Endodermal cell (in vitro differentiated cells): Measurements from ENCODE around the gene ORC6. TPM values are rescaled to one million over a fixed set of nuclear protein-coding genes. Genes with fewer than 3 reads are reported as not detected.
A peak's percentile ranks its signal among the peaks of the same experiment; 100 is the strongest.

Experiments used
- DNase-seq: peaks from one replicate; pipeline ENCODE4 v3.0.0-alpha.2; 2017
- H3K27ac ChIP-seq: 2 replicates; pipeline ENCODE4 v1.5.1; 2013; ENCODE audit warnings: mild to moderate bottlenecking, low read depth, low read length, moderate library complexity
- H3K27me3 ChIP-seq: 2 replicates; pipeline ENCODE4 v1.6.1; 2013; ENCODE audit warnings: mild to moderate bottlenecking, low read length, moderate library complexity; ENCODE audit not compliant: insufficient read depth, control insufficient read depth, poor library complexity, severe bottlenecking
- H3K36me3 ChIP-seq: 2 replicates; pipeline ENCODE4 v1.7.0; 2013; ENCODE audit warnings: mild to moderate bottlenecking, low read length, moderate library complexity; ENCODE audit not compliant: control insufficient read depth, insufficient read depth
- H3K4me1 ChIP-seq: one replicate; pipeline ENCODE4 v1.7.0; 2013; ENCODE audit warnings: low read length; ENCODE audit not compliant: control insufficient read depth, insufficient read depth
- H3K4me3 ChIP-seq: 2 replicates; pipeline ENCODE4 v1.5.1; 2013; ENCODE audit warnings: mild to moderate bottlenecking, low read length, moderate library complexity
- H3K9ac ChIP-seq: 2 replicates; pipeline ENCODE4 v1.6.1; 2013; ENCODE audit warnings: mild to moderate bottlenecking, low read length, moderate library complexity; ENCODE audit not compliant: poor library complexity, severe bottlenecking; ENCODE audit errors: extremely low read depth
- H3K9me3 ChIP-seq: 2 replicates; pipeline ENCODE4 v1.6.1; 2013; ENCODE audit warnings: mild to moderate bottlenecking, low read length, moderate library complexity; ENCODE audit not compliant: control insufficient read depth
- H3K27ac Mint-ChIP-seq: 2 replicates; pipeline ENCODE4 v1.8.0; 2020; ENCODE audit warnings: mixed read lengths
- H3K27me3 Mint-ChIP-seq: 2 replicates; pipeline ENCODE4 v1.8.0; 2021; ENCODE audit warnings: mild to moderate bottlenecking, mixed read lengths; ENCODE audit not compliant: insufficient read depth
- H3K36me3 Mint-ChIP-seq: 2 replicates; pipeline ENCODE4 v1.8.0; 2020; ENCODE audit warnings: low read depth, mixed read lengths
- H3K4me1 Mint-ChIP-seq: 2 replicates; pipeline ENCODE4 v1.8.0; 2020; ENCODE audit warnings: mixed read lengths
- H3K4me3 Mint-ChIP-seq: 2 replicates; pipeline ENCODE4 v1.8.0; 2020; ENCODE audit warnings: mild to moderate bottlenecking, moderate library complexity, mixed read lengths
- H3K9me3 Mint-ChIP-seq: 2 replicates; pipeline ENCODE4 v1.8.0; 2020; ENCODE audit warnings: mild to moderate bottlenecking, mixed read lengths
- WGBS, 2 experiments: methylation state at CpG; one replicate each; pipeline versions ENCODE4 v1.1.5 to v1.1.7; 2013; ENCODE audit warnings: missing lambda C conversion rate in 2 of 2, mixed read lengths in 1 of 2; ENCODE audit not compliant: insufficient coverage in 1 of 2, insufficient read length in 1 of 2; 5-methylcytosine and 5-hydroxymethylcytosine counted together
- total RNA-seq, 2 donors: library from RNA; stranded (reverse); fragmentation: NEBNext Ultra II Directional in 1 of 2; extraction: Animal tissue kit (Norgen Biotek cat#: 25700) in 1 of 2; gene quantifications; 2 replicates in 1 of 2; 3 replicates in 1 of 2; pipeline ENCODE4 v1.2.1, GENCODE V29; 2021
- TF ChIP-seq, protein P1 (sequence below): fragments of 200-600 bp; sonication (generic); conservative IDR thresholded peaks from 2 replicates; pipeline ENCODE4 v1.5.0; 2021; ENCODE audit warnings: antibody characterized with exemption, mild to moderate bottlenecking

Gene ORC6
- total RNA-seq, 2 donors from 2014 or later = 94.9 to 128 TPM

DNA sequence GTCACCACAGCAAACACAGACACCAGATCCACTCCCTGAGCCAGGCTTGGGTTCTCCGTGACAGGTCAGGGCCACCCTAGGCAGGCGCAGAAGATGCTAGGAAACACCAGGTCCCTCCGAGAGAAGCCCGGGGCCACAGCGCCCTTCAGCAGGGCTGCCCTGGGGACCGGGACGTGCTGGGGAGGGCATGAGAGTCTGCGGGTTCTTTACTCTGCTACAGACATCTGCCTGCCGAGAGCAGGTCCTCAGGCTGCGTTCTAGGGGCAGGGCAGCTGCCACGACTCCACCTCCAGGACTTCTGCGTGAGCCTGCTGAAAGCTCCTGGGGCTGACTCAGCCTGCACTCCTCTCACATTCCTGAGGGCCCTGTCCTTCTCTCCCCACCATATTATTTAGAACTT, 47.2 kb downstream of the ORC6 start:
- H3K4me3 Mint-ChIP-seq = no peak overlapping the region
- Histone ChIP-seq H3K9me3 (no peaks in the 10 kb centered on the region), H3K4me3 (no peak overlapping the region), H3K36me3 (no peaks in the 10 kb centered on the region), H3K27me3 (no peaks in the 10 kb centered on the region), H3K27ac (no peak overlapping the region), H3K4me1 (peaks cover 10% of the 10 kb centered on the region), H3K9ac (no peak overlapping the region)
- peak; percentile 72 for DNase-seq
- no peak overlapping the region for H3K27ac Mint-ChIP-seq
- no peaks in the 10 kb centered on the region for H3K36me3 Mint-ChIP-seq
- peaks cover 10% of the 10 kb centered on the region for H3K4me1 Mint-ChIP-seq
- TF ChIP-seq, protein P1, sequence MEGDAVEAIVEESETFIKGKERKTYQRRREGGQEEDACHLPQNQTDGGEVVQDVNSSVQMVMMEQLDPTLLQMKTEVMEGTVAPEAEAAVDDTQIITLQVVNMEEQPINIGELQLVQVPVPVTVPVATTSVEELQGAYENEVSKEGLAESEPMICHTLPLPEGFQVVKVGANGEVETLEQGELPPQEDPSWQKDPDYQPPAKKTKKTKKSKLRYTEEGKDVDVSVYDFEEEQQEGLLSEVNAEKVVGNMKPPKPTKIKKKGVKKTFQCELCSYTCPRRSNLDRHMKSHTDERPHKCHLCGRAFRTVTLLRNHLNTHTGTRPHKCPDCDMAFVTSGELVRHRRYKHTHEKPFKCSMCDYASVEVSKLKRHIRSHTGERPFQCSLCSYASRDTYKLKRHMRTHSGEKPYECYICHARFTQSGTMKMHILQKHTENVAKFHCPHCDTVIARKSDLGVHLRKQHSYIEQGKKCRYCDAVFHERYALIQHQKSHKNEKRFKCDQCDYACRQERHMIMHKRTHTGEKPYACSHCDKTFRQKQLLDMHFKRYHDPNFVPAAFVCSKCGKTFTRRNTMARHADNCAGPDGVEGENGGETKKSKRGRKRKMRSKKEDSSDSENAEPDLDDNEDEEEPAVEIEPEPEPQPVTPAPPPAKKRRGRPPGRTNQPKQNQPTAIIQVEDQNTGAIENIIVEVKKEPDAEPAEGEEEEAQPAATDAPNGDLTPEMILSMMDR = no peak
- H3K9me3 Mint-ChIP-seq = no peaks in the 10 kb centered on the region
- H3K27me3 Mint-ChIP-seq = no peaks in the 10 kb centered on the region
- WGBS, 2 experiments = 82 to 85% methylated on average over 7 to 12 of the region's 12 CpGs

DNA sequence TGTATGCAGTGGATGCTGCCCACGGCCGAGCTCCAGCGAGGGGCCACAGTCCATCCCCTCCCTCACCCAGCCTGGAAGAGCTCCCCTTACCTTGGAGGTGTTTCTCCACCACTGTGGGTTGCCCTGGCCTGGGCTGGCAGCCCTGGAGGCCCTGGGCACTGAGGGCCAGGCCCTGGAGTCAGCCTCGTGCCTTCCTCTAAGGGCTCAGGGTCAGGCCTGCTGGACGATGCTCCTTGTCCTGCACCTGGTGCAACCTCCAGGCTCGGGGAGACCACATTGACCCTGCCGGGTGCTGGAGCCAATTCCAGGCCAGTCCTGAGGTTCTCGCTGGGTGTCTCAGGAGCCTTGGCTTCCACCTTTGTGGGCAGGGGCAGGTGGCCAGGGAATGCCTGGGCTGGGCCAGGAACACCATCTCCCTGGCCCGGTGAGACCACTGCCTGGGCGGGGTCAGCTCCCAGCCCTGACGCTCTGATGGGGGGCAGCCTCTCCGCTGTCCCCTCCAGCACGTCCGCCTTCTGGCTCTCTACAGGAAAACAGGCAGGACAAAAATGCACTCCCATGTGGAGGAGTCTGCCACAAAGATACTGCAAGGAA, 48.3 kb downstream of the ORC6 start:
- H3K27me3 Mint-ChIP-seq = no peaks in the 10 kb centered on the region
- TF ChIP-seq, protein P1 = no peak

DNA sequence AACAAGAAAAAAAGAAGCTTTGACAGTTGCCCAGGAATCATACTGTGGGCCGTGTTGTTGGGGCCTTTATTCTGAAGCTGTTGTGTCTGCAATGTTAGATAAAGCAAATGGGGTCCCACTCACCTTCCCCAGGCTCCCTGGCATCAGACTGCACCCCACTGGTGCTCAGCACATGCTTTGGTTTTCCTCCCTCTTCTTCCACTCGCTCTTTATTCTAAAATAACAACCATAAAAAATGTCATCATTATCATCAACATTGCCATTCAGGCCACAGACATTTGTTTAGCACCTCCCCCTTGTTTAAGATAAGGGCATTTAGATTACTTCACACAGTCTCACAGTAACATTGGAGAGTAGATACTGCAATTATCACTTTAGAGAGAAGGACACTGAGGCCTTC, 50.5 kb downstream of the ORC6 start:
- peak; percentile 53 for DNase-seq
- Histone ChIP-seq H3K9ac (peak overlapping the region; percentile 3), H3K9me3 (no peaks in the 10 kb centered on the region), H3K4me3 (peak overlapping the region; percentile 54), H3K27ac (no peak overlapping the region), H3K36me3 (no peaks in the 10 kb centered on the region), H3K27me3 (no peaks in the 10 kb centered on the region), H3K4me1 (peaks cover 23% of the 10 kb centered on the region)
- 62% methylated on average over 2 of the region's 2 CpGs for WGBS, 2 experiments
- Mint-ChIP-seq H3K4me1 (peaks cover 25% of the 10 kb centered on the region), H3K27ac (peak overlapping the region; percentile 2), H3K4me3 (no peak overlapping the region), H3K36me3 (no peaks in the 10 kb centered on the region), H3K9me3 (no peaks in the 10 kb centered on the region), H3K27me3 (no peaks in the 10 kb centered on the region)
- TF ChIP-seq, protein P1 = no peak

More for the DNA sequence above, 48.3 kb downstream of the ORC6 start:
- Histone ChIP-seq H3K4me1 (peaks cover 11% of the 10 kb centered on the region), H3K9me3 (no peaks in the 10 kb centered on the region), H3K4me3 (no peak overlapping the region), H3K36me3 (no peaks in the 10 kb centered on the region), H3K27ac (no peak overlapping the region), H3K27me3 (no peaks in the 10 kb centered on the region), H3K9ac (no peak overlapping the region)
- Mint-ChIP-seq H3K36me3 (no peaks in the 10 kb centered on the region), H3K27ac (no peak overlapping the region), H3K9me3 (no peaks in the 10 kb centered on the region), H3K4me1 (peaks cover 14% of the 10 kb centered on the region), H3K4me3 (no peak overlapping the region)
- peak; percentile 40 for DNase-seq
- 95 to 96% methylated on average over 5 to 14 of the region's 14 CpGs for WGBS, 2 experiments
